ENCODE results near the gene OR13C4. TPM values are rescaled to one million over a fixed set of nuclear protein-coding genes. Genes with fewer than 3 reads are reported as not detected.

The OR13C4 gene
- not detected in 2 replicates for total RNA-seq

DNA sequence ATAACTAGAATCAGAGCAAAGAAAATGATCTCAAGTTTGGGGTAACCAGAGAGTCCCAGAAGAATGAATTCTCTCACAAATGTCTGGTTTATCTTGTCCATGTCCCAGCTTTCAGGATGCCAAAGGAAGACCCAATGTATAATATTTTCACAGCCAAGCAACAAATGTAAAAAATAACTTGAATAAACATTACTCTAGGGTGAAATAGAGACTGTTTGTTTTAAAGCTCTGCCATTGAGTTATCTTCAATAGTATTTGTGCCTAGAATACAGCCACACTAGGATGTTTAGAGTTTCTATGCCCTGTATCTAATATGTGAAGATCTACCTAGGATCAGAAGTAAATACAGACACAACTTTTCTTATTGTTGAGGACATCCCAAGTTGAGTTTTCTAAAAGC lies at the start of gene OR13C4:
OR13C4 (minus strand) TSS at position 101 of the 400 bp plus-strand sequence; CDS start at position 101, 0 bp downstream.
- FAIRE-seq, result no peak
- DNase-seq (ENCODE audit: low read depth), result no peak
- H3K4me3 ChIP-seq (ENCODE audit: low read depth, low read length), result no peak within 1 kb of the TSS
- H3K27me3 ChIP-seq (ENCODE audit: control insufficient read depth, insufficient read depth, low read length), result no peaks in the 10 kb centered on the region
- TF ChIP-seq, protein P1, sequence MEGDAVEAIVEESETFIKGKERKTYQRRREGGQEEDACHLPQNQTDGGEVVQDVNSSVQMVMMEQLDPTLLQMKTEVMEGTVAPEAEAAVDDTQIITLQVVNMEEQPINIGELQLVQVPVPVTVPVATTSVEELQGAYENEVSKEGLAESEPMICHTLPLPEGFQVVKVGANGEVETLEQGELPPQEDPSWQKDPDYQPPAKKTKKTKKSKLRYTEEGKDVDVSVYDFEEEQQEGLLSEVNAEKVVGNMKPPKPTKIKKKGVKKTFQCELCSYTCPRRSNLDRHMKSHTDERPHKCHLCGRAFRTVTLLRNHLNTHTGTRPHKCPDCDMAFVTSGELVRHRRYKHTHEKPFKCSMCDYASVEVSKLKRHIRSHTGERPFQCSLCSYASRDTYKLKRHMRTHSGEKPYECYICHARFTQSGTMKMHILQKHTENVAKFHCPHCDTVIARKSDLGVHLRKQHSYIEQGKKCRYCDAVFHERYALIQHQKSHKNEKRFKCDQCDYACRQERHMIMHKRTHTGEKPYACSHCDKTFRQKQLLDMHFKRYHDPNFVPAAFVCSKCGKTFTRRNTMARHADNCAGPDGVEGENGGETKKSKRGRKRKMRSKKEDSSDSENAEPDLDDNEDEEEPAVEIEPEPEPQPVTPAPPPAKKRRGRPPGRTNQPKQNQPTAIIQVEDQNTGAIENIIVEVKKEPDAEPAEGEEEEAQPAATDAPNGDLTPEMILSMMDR (IDR thresholded peaks at IDR 0.05; ENCODE audit: insufficient read depth, low read length, severe bottlenecking), result no peak
- no peaks in the 10 kb centered on the region for H3K36me3 ChIP-seq (ENCODE audit: control insufficient read depth, insufficient read depth, low read length)

DNA sequence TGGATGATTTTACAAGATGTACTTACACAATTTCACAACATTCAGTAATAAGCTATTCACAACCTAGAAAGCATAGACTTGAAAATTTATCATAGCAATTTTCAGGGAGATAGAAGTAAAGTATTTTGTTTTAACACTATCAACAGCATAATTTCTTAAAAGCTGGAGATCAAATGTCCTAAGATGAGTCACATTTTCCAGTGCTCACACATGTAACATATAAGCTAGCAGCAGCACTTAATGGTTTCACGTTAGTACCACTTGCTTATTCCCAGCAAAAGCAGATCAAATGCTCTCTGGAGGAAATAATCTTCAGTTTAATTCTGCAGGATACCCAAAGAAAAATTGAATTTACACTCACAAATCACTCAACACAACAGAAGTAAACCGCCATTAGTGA lies 48.4 kb upstream of the OR13C4 start:
- Histone ChIP-seq H3K27me3 (ENCODE audit: control insufficient read depth, insufficient read depth, low read length) (no peaks in the 10 kb centered on the region), H3K36me3 (ENCODE audit: control insufficient read depth, insufficient read depth, low read length) (no peaks in the 10 kb centered on the region), H3K4me3 (ENCODE audit: low read depth, low read length) (no peak overlapping the region)
- DNase-seq (ENCODE audit: low read depth), result peak; percentile 3
- no peak for FAIRE-seq
- TF ChIP-seq, protein P1 (IDR thresholded peaks at IDR 0.05; ENCODE audit: insufficient read depth, low read length, severe bottlenecking), result no peak

DNA sequence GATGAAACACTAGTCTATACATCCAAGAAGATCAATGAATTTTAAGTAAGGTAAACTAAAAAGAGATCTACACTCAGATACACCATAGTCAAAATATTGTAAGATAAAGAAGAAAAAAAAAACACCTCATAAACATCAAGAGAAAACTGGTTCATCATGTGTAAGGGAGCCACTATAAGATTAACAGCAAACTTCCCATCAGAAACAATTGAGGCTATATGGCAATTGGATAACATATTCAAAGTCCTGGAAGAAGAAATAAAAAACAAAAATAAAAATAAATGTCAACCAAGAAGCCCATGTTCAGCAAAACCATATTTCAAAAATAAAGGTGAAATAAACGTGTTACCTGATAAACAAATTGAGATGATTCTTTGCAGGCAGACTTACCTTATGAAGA lies 45.6 kb upstream of the OR13C4 start:
- Histone ChIP-seq H3K36me3 (ENCODE audit: control insufficient read depth, insufficient read depth, low read length) (no peaks in the 10 kb centered on the region), H3K4me3 (ENCODE audit: low read depth, low read length) (no peak overlapping the region), H3K27me3 (ENCODE audit: control insufficient read depth, insufficient read depth, low read length) (no peaks in the 10 kb centered on the region)
- TF ChIP-seq, protein P1 (IDR thresholded peaks at IDR 0.05; ENCODE audit: insufficient read depth, low read length, severe bottlenecking), result no peak
- DNase-seq (ENCODE audit: low read depth) (no peak), FAIRE-seq (no peak)

DNA sequence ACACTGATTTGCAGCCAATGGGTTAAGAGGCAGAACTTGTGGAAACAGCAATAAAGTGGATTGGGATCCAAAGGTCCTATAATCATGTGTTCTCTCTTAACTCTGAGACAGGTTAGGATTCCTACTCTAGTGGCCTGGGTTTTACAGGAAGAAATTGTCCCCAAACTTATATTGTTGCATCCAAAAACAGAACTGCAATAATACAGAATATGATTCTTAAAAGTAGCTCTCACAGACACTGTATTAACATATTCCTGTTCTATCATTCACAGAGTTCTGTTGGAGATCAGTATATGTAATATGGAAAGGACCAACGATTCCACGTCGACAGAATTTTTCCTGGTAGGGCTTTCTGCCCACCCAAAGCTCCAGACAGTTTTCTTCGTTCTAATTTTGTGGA lies 41.9 kb upstream of the OR13C4 start, which contains the start of gene OR13C8:
OR13C8 (plus strand) TSS at position 301 of the 400 bp plus-strand sequence; CDS start at position 301, 0 bp downstream.
- H3K4me3 ChIP-seq (ENCODE audit: low read depth, low read length), result no peak within 1 kb of the TSS
- DNase-seq (ENCODE audit: low read depth) (no peak), FAIRE-seq (no peak)
- H3K36me3 ChIP-seq (ENCODE audit: control insufficient read depth, insufficient read depth, low read length), result no peaks in the 10 kb centered on the region
- H3K27me3 ChIP-seq (ENCODE audit: control insufficient read depth, insufficient read depth, low read length), result no peaks in the 10 kb centered on the region
- TF ChIP-seq, protein P1 (IDR thresholded peaks at IDR 0.05; ENCODE audit: insufficient read depth, low read length, severe bottlenecking), result no peak

DNA sequence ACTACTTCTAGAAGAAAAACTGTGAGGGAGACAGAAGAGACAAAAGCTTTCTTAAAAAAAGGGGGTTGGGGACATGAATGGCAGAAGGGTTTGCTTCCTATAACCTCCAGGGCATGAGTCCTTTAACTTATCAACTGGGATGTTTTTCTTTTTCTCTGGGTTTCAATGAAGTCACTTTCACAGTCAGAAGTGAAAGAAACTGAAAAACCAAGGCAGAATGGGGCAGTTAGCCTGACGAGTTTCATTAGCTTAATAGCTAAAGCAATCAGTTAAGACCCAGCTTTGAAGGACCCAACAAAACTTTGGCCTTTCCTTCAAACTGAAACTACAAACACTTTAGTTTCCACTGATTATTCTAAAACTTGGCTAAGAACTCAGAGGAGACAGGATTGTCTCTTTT lies 37.3 kb upstream of the OR13C4 start:
- Histone ChIP-seq H3K4me3 (ENCODE audit: low read depth, low read length) (no peak overlapping the region), H3K27me3 (ENCODE audit: control insufficient read depth, insufficient read depth, low read length) (no peaks in the 10 kb centered on the region), H3K36me3 (ENCODE audit: control insufficient read depth, insufficient read depth, low read length) (no peaks in the 10 kb centered on the region)
- FAIRE-seq, result no peak
- TF ChIP-seq, protein P1 (IDR thresholded peaks at IDR 0.05; ENCODE audit: insufficient read depth, low read length, severe bottlenecking), result no peak
- no peak for DNase-seq (ENCODE audit: low read depth)
